ENCODE results near the gene RARB. TPM values are rescaled to one million over a fixed set of nuclear protein-coding genes. Genes with fewer than 3 reads are reported as not detected.
A peak's percentile ranks its signal among the peaks of the same experiment; 100 is the strongest.

RARB gene
- total RNA-seq, 1 donor from 2014 or later = not detected

GRCh38 chr3:25593001-25593400 lies 164.9 kb downstream of the RARB start:
- Mint-ChIP-seq H3K36me3 (ENCODE audit: low read depth) (peaks cover 22% of the 10 kb centered on the region), H3K4me3 (no peak overlapping the region), H3K9me3 (peaks cover under 1% of the 10 kb centered on the region), H3K27me3 (no peaks in the 10 kb centered on the region), H3K4me1 (no peaks in the 10 kb centered on the region), H3K27ac (peak overlapping the region; percentile 27)
- POLR2A ChIA-PET = no interaction called here
- CTCF ChIA-PET = interaction anchor here (0.9 to 1.0 kb wide), 3 partner anchors 9 to 912 kb away, joined by 3 to 4 read pairs (median 3); no protein-coding TSS in a partner anchor
- no peak for DNase-seq
- TF ChIP-seq CTCF (IDR thresholded peaks at IDR 0.05) = no peak
- ATAC-seq (ENCODE audit: low read depth) = no peak
- intact Hi-C loops (cut with micrococcal nuclease) = loop anchor here (5.0 kb wide), 2 partner anchors 821 to 1331 kb away; no protein-coding TSS in a partner anchor

- ATAC-seq (ENCODE audit: low read depth) (peak; percentile 64), DNase-seq (no peak)
- ChIA-PET POLR2A (interaction anchor here (1.0 kb wide), 1 partner anchor 18 kb away, joined by 6 read pairs; no protein-coding TSS in a partner anchor), CTCF (interaction anchor here (0.7 to 1.0 kb wide), 3 partner anchors 8 to 914 kb away, joined by 3 read pairs; no protein-coding TSS in a partner anchor)
- Mint-ChIP-seq H3K4me3 (no peak overlapping the region), H3K36me3 (ENCODE audit: low read depth) (peaks cover 31% of the 10 kb centered on the region), H3K27me3 (no peaks in the 10 kb centered on the region), H3K27ac (no peak overlapping the region), H3K4me1 (no peaks in the 10 kb centered on the region), H3K9me3 (no peaks in the 10 kb centered on the region)
- intact Hi-C loops (cut with micrococcal nuclease) = loop anchor here (1.0 to 5.0 kb wide), 4 partner anchors 822 to 1595 kb away; no protein-coding TSS in a partner anchor
- TF ChIP-seq CTCF (IDR thresholded peaks at IDR 0.05) = peak; percentile 33
Measured at GRCh38 chr3:25594007-25594502, 166.0 kb downstream of the RARB start.

- ATAC-seq (ENCODE audit: low read depth) (no peak), DNase-seq (no peak)
- CTCF ChIA-PET = no interaction called here
- H3K27ac Mint-ChIP-seq = no peak overlapping the region
- no peaks in the 10 kb centered on the region for H3K9me3 Mint-ChIP-seq
- no peak overlapping the region for H3K4me3 Mint-ChIP-seq
- peaks cover 62% of the 10 kb centered on the region for H3K36me3 Mint-ChIP-seq (ENCODE audit: low read depth)
- POLR2A ChIA-PET = no interaction called here
- H3K4me1 Mint-ChIP-seq = no peaks in the 10 kb centered on the region
- no peak for TF ChIP-seq CTCF (IDR thresholded peaks at IDR 0.05)
- no peaks in the 10 kb centered on the region for H3K27me3 Mint-ChIP-seq
- intact Hi-C loops (cut with micrococcal nuclease) = no loop called here
Measured at GRCh38 chr3:25597535-25598101, 169.6 kb downstream of the RARB start.

- TF ChIP-seq CTCF (IDR thresholded peaks at IDR 0.05) = no peak
- H3K4me3 Mint-ChIP-seq = no peak overlapping the region
- POLR2A ChIA-PET = no interaction called here
Measured at GRCh38 chr3:25603703-25604102, 175.6 kb downstream of the RARB start.

GRCh38 chr3:25604107-25604805 lies 176.2 kb downstream of the RARB start:
- ATAC-seq (ENCODE audit: low read depth) (no peak), DNase-seq (no peak)
- H3K27ac Mint-ChIP-seq = no peak overlapping the region
- H3K36me3 Mint-ChIP-seq (ENCODE audit: low read depth) = peaks cover 79% of the 10 kb centered on the region
- CTCF ChIA-PET = no interaction called here
- H3K4me3 Mint-ChIP-seq = no peak overlapping the region
- no peaks in the 10 kb centered on the region for H3K27me3 Mint-ChIP-seq
- no peaks in the 10 kb centered on the region for H3K4me1 Mint-ChIP-seq
- H3K9me3 Mint-ChIP-seq = no peaks in the 10 kb centered on the region
- intact Hi-C loops (cut with micrococcal nuclease) = loop anchor here (2.0 kb wide), 1 partner anchor 15 kb away; no protein-coding TSS in a partner anchor
- TF ChIP-seq CTCF (IDR thresholded peaks at IDR 0.05) = no peak
- POLR2A ChIA-PET = no interaction called here

More at GRCh38 chr3:25603703-25604102, 175.6 kb downstream of the RARB start:
- CTCF ChIA-PET = no interaction called here
- no peak for DNase-seq
- no peak for ATAC-seq (ENCODE audit: low read depth)
- Mint-ChIP-seq H3K9me3 (no peaks in the 10 kb centered on the region), H3K36me3 (ENCODE audit: low read depth) (peaks cover 83% of the 10 kb centered on the region), H3K27ac (no peak overlapping the region), H3K4me1 (no peaks in the 10 kb centered on the region), H3K27me3 (no peaks in the 10 kb centered on the region)
- intact Hi-C loops (cut with micrococcal nuclease) = loop anchor here (2.0 kb wide), 1 partner anchor 15 kb away; no protein-coding TSS in a partner anchor
